ENCODE data around the gene GPAT2. TPM values are rescaled to one million over a fixed set of nuclear protein-coding genes. Genes with fewer than 3 reads are reported as not detected.

The GPAT2 gene
- total and polyA plus RNA-seq, 2 of the 4 experiments (the other 2 are of a cell fraction): 0.36 to 0.53 TPM

GRCh38 chr2:96075199-96075771 is 40.6 kb upstream of the GPAT2 start:
- no peak overlapping the region for H4K91ac ChIP-seq (ENCODE audit: insufficient read depth, low read depth, low read length)
- no peaks in the 10 kb centered on the region for H4K20me1 ChIP-seq (ENCODE audit: insufficient read depth, low read length)
- no peak overlapping the region for H3K56ac ChIP-seq (ENCODE audit: extremely low read depth, insufficient read depth, low read length)
- ChIA-PET CTCF (interaction anchor here (0.7 to 1.2 kb wide), 3 partner anchors 41 to 99 kb away, joined by 3 to 5 read pairs (median 4); partner anchors contain the start of gene ADRA2B), POLR2A (ENCODE audit: unreplicated experiment) (no interaction called here)
- H2AK5ac ChIP-seq (ENCODE audit: low read depth, low read length): no peak overlapping the region
- H2AK9ac ChIP-seq (replicated peaks; ENCODE audit: low read depth, low read length, poor library complexity): no peak overlapping the region
- no peak overlapping the region for H4K8ac ChIP-seq (ENCODE audit: low read depth in 2 of 2, low read length in 2 of 2)
- no peak overlapping the region for H2BK5ac ChIP-seq (ENCODE audit: low read depth, low read length, poor library complexity, severe bottlenecking)
- no TSS peak for BruUV-seq (replicated peaks)
- H2AFZ ChIP-seq (replicated peaks; ENCODE audit: low read length, poor library complexity): no peak overlapping the region
- no peak for TF ChIP-seq FOS (IDR thresholded peaks at IDR 0.05; ENCODE audit: low read depth, low read length)
- no peak for TF ChIP-seq NFE2L2 (IDR thresholded peaks at IDR 0.05; ENCODE audit: low read depth, low read length)
- no peak for TF ChIP-seq MXI1 (IDR thresholded peaks at IDR 0.05; ENCODE audit: borderline replicate concordance, low read depth, low read length)
- TF ChIP-seq RAD21 (IDR thresholded peaks at IDR 0.05; ENCODE audit: low read length): no peak
- TF ChIP-seq SMC3 (IDR thresholded peaks at IDR 0.05; ENCODE audit: low read depth, low read length): no peak
- TF ChIP-seq USF2 (IDR thresholded peaks at IDR 0.05; ENCODE audit: low read depth, low read length): no peak
- TF ChIP-seq RCOR1 (IDR thresholded peaks at IDR 0.05; ENCODE audit: insufficient replicate concordance, low read length): no peak
- no peak for TF ChIP-seq MAFK (IDR thresholded peaks at IDR 0.05; ENCODE audit: low read depth, low read length)
- no peak for TF ChIP-seq CHD1 (IDR thresholded peaks at IDR 0.05; ENCODE audit: low read depth, low read length)
- TF ChIP-seq BHLHE40 (IDR thresholded peaks at IDR 0.05; ENCODE audit: low read depth, low read length): no peak
- TF ChIP-seq CTCF (conservative IDR thresholded peaks at IDR 0.05; ENCODE audit: low read depth, low read length): no peak
- TF ChIP-seq MAZ (IDR thresholded peaks at IDR 0.05; ENCODE audit: borderline replicate concordance, low read depth, low read length): no peak
- no peak for TF ChIP-seq POLR2A (IDR thresholded peaks at IDR 0.05; ENCODE audit: low read depth, low read length)
- no peak for TF ChIP-seq ELK1 (IDR thresholded peaks at IDR 0.05; ENCODE audit: borderline replicate concordance, low read depth, low read length)
- TF ChIP-seq CEBPB (IDR thresholded peaks at IDR 0.05; ENCODE audit: low read depth, low read length): no peak
- intact Hi-C loops (cut with micrococcal nuclease) (no loop called here), dilution Hi-C loops (cut with HindIII; ENCODE audit: low sequenced_read_pairs, unreplicated experiment) (no loop called here), in situ Hi-C loops (cut with MboI; ENCODE audit: low sequenced_read_pairs) (no loop called here)
- no CpG with 5 or more reads among the region's 2 CpGs for WGBS, 2 experiments (ENCODE audit: extremely low coverage in 2 of 2, insufficient read length in 1 of 2)
- H3K14ac ChIP-seq (replicated peaks; ENCODE audit: low read depth, low read length): no peak overlapping the region
- H3K79me1 ChIP-seq (ENCODE audit: low read depth in 1 of 2, low read length in 2 of 2): no peaks in the 10 kb centered on the region
- no peak overlapping the region for H3K4me2 ChIP-seq (ENCODE audit: low read depth, low read length)
- no peak overlapping the region for H3K4me3 ChIP-seq (ENCODE audit: insufficient read depth, low read depth, low read length)
- H2BK15ac ChIP-seq (ENCODE audit: low read depth, low read length): no peak overlapping the region
- H3K36me3 ChIP-seq (ENCODE audit: control insufficient read depth, insufficient read depth, low read length): no peaks in the 10 kb centered on the region
- peaks cover 19% of the 10 kb centered on the region; the same call in 1 of the 2 replicates for H3K27me3 ChIP-seq (ENCODE audit: control insufficient read depth, insufficient read depth, low read length)
- H3K9me3 ChIP-seq (ENCODE audit: control insufficient read depth, insufficient read depth, low read length): peaks cover 10% of the 10 kb centered on the region
- no peaks in the 10 kb centered on the region for H3K4me1 ChIP-seq (ENCODE audit: control insufficient read depth, insufficient read depth, low read length)
- H2BK20ac ChIP-seq (ENCODE audit: low read depth, low read length): no peak overlapping the region
- H3K4ac ChIP-seq (ENCODE audit: low read depth, low read length): no peak overlapping the region
- H3K18ac ChIP-seq (ENCODE audit: low read depth, low read length): no peak overlapping the region
- H2BK120ac ChIP-seq (ENCODE audit: low read depth, low read length): no peak overlapping the region
- no peak overlapping the region for H3K27ac ChIP-seq (ENCODE audit: insufficient read depth, low read length)
- no peak for DNase-seq
- H4K5ac ChIP-seq (ENCODE audit: low read depth, low read length): no peak overlapping the region
- ATAC-seq (ENCODE audit: low read depth): no peak
- H3K23ac ChIP-seq (ENCODE audit: low read depth, low read length): no peak overlapping the region
- no peaks in the 10 kb centered on the region for H3K9me1 ChIP-seq (ENCODE audit: insufficient read depth, low read length)
- H3K9ac ChIP-seq (ENCODE audit: low read depth, low read length): no peak overlapping the region

Data from IMR-90 (cell line).